Sigmoid colon (tissue), 4 donors: ENCODE data around the gene RPH3AL.

Experiments
- POLR2A ChIP-seq, 2 donors: fragments of 450-650 bp; IDR thresholded peaks; one replicate each; pipeline ENCODE4 v1.6.1; 2016; ENCODE audit warnings: antibody characterized with exemption in 2 of 2, mild to moderate bottlenecking in 2 of 2, moderate library complexity in 2 of 2
- POLR2AphosphoS5 ChIP-seq, 4 donors: sonication (generic); formaldehyde crosslinking; IDR thresholded peaks; one replicate each; pipeline ENCODE4 v1.6.1; 2017; ENCODE audit warnings: antibody characterized with exemption in 4 of 4
- TF ChIP-seq, protein P1 (sequence below), 4 experiments: fragments of 450-650 bp in 3 of 4; fragments of 200-600 bp in 1 of 4; IDR thresholded peaks; one replicate each; pipeline ENCODE4 v1.5.1; 2016 to 2019; ENCODE audit warnings: antibody characterized with exemption in 4 of 4, mild to moderate bottlenecking in 3 of 4, moderate library complexity in 2 of 4

DNA sequence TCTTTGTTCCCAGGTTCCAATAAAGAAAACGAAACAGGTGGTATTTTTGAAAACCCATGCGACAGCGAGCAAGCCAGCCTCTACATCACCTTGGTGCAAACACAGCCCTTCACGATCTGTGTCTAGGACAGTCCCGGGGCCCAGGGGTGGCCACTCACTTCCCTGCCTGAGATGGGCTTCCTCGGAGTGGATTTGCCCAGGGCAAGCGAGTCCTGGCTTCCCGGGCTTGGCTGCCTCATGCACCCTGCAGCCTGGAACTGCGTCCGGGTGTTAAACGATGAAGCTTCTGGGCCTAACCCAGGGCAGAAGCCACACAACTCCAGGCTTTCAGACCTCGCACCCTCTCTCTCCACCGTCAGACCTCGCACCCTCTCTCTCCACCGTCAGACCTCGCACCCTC, 66.0 kb downstream of the RPH3AL start:
- TF ChIP-seq POLR2A (IDR thresholded peaks at IDR 0.05) (no peak), POLR2AphosphoS5 (IDR thresholded peaks at IDR 0.05) (no peak)
- TF ChIP-seq, protein P1, sequence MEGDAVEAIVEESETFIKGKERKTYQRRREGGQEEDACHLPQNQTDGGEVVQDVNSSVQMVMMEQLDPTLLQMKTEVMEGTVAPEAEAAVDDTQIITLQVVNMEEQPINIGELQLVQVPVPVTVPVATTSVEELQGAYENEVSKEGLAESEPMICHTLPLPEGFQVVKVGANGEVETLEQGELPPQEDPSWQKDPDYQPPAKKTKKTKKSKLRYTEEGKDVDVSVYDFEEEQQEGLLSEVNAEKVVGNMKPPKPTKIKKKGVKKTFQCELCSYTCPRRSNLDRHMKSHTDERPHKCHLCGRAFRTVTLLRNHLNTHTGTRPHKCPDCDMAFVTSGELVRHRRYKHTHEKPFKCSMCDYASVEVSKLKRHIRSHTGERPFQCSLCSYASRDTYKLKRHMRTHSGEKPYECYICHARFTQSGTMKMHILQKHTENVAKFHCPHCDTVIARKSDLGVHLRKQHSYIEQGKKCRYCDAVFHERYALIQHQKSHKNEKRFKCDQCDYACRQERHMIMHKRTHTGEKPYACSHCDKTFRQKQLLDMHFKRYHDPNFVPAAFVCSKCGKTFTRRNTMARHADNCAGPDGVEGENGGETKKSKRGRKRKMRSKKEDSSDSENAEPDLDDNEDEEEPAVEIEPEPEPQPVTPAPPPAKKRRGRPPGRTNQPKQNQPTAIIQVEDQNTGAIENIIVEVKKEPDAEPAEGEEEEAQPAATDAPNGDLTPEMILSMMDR (IDR thresholded peaks at IDR 0.05), result no peak
